ENCODE data around the gene SV2B. TPM values are rescaled to one million over a fixed set of nuclear protein-coding genes. Genes with fewer than 3 reads are reported as not detected.

Gene SV2B
- total RNA-seq, 1 experiment from 2014 or later, result not detected

DNA sequence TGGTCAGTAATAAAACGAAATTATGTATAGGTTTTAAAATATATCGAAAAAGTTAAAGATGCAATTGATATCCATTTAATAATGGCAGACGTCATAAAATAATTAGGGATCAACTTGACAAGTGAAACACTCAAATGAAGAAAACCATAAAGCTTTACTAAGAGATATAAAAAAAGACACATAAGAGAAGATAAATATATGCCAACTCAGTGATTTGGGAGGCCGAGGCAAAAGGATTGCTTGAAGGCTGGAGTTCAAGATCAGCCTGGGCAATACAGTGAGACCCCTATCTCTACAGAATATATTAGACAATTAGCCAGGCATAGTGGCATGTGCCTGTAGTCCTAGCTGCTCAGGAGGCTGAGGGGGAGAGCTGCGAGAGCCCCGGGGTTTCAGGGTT lies 190.5 kb downstream of the SV2B start:
- no TSS peak for BruUV-seq (replicated peaks)

DNA sequence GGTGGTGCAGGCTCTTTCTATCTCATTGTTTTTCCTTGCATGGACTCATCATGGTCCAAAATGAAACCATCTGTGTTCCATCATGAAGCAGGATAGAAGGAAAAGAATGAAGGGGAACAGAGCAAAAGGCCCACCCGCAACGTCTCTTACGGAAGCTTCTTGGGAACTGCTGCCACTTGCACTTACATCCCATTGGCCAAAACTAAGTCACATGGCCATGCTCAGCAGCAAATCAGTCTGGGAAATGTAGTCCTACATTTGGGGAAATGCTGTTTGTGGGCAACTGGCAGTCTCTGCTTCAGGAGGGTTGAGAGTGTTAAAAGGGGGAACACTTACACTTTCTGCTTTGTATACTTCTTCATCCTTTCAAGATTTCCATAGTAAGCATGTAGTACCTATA lies 191.6 kb downstream of the SV2B start:
- Histone ChIP-seq H3K27me3 (ENCODE audit: insufficient read depth, low read depth) (peaks cover 66% of the 10 kb centered on the region), H4K20me1 (ENCODE audit: insufficient read depth) (no peaks in the 10 kb centered on the region), H3K36me3 (ENCODE audit: low read depth) (no peaks in the 10 kb centered on the region), H3K4me3 (no peak overlapping the region), H3K9me2 (ENCODE audit: insufficient read depth) (no peaks in the 10 kb centered on the region), H3K27ac (no peak overlapping the region), H2AFZ (no peak overlapping the region), H3K4me1 (replicated peaks; ENCODE audit: insufficient read depth) (no peaks in the 10 kb centered on the region), H3K4me2 (no peak overlapping the region), H3K79me2 (ENCODE audit: low read depth) (no peaks in the 10 kb centered on the region), H3F3A (ENCODE audit: insufficient read depth, low read depth) (no peaks in the 10 kb centered on the region), H3K9me3 (ENCODE audit: insufficient read depth, low read depth) (no peaks in the 10 kb centered on the region)
- ChIA-PET POLR2A (ENCODE audit: unreplicated experiment) (no interaction called here), CTCF (no interaction called here)
- DNase-seq, result no peak
- no TSS peak for BruUV-seq (replicated peaks)
- intact Hi-C loops (cut with micrococcal nuclease; ENCODE audit: unreplicated experiment), result no loop called here
- TF ChIP-seq EZH2 (IDR thresholded peaks at IDR 0.05; ENCODE audit: low read depth), result no peak
- TF ChIP-seq, protein P1, sequence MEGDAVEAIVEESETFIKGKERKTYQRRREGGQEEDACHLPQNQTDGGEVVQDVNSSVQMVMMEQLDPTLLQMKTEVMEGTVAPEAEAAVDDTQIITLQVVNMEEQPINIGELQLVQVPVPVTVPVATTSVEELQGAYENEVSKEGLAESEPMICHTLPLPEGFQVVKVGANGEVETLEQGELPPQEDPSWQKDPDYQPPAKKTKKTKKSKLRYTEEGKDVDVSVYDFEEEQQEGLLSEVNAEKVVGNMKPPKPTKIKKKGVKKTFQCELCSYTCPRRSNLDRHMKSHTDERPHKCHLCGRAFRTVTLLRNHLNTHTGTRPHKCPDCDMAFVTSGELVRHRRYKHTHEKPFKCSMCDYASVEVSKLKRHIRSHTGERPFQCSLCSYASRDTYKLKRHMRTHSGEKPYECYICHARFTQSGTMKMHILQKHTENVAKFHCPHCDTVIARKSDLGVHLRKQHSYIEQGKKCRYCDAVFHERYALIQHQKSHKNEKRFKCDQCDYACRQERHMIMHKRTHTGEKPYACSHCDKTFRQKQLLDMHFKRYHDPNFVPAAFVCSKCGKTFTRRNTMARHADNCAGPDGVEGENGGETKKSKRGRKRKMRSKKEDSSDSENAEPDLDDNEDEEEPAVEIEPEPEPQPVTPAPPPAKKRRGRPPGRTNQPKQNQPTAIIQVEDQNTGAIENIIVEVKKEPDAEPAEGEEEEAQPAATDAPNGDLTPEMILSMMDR (conservative IDR thresholded peaks at IDR 0.05), result no peak

More for the DNA sequence above, 190.5 kb downstream of the SV2B start:
- no peaks in the 10 kb centered on the region for H3K36me3 ChIP-seq (ENCODE audit: low read depth)
- H3K79me2 ChIP-seq (ENCODE audit: low read depth), result no peaks in the 10 kb centered on the region
- POLR2A ChIA-PET (ENCODE audit: unreplicated experiment), result no interaction called here
- H3K9me3 ChIP-seq (ENCODE audit: insufficient read depth, low read depth), result no peaks in the 10 kb centered on the region
- H3F3A ChIP-seq (ENCODE audit: insufficient read depth, low read depth), result no peaks in the 10 kb centered on the region
- TF ChIP-seq, protein P1 (conservative IDR thresholded peaks at IDR 0.05), result no peak
- no peak for TF ChIP-seq EZH2 (IDR thresholded peaks at IDR 0.05; ENCODE audit: low read depth)
- no peak overlapping the region for H3K4me2 ChIP-seq
- no peak for DNase-seq
- H3K9me2 ChIP-seq (ENCODE audit: insufficient read depth), result no peaks in the 10 kb centered on the region
- intact Hi-C loops (cut with micrococcal nuclease; ENCODE audit: unreplicated experiment), result no loop called here
- H3K27ac ChIP-seq, result no peak overlapping the region
- H3K4me3 ChIP-seq, result no peak overlapping the region
- H4K20me1 ChIP-seq (ENCODE audit: insufficient read depth), result no peaks in the 10 kb centered on the region
- peaks cover 67% of the 10 kb centered on the region for H3K27me3 ChIP-seq (ENCODE audit: insufficient read depth, low read depth)
- no peaks in the 10 kb centered on the region for H3K4me1 ChIP-seq (replicated peaks; ENCODE audit: insufficient read depth)
- CTCF ChIA-PET, result no interaction called here
- no peak overlapping the region for H2AFZ ChIP-seq

DNA sequence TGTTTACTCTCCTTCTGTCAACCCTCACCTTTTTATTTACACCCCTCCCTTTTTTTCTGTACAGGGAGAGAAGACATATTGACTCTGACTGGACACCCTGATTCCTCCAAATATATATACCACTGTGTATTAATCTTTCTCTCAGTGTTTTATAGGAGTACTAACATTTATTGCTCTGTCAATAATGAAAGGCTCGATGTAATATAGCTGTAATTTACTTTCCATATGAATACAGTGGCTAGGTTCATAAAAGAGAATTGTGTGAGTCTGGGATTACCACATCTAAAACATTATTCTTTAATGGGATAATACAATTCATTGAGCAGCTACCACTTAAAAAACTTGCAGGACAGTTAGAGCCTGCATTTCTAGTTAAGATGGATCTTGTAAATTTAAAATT lies 194.3 kb downstream of the SV2B start:
- TF ChIP-seq EZH2 (IDR thresholded peaks at IDR 0.05; ENCODE audit: low read depth), result no peak
- TF ChIP-seq, protein P1 (conservative IDR thresholded peaks at IDR 0.05), result no peak
- no TSS peak for BruUV-seq (replicated peaks)
- H3K9me2 ChIP-seq (ENCODE audit: insufficient read depth), result no peaks in the 10 kb centered on the region
- POLR2A ChIA-PET (ENCODE audit: unreplicated experiment), result no interaction called here
- no peak overlapping the region for H2AFZ ChIP-seq
- CTCF ChIA-PET, result no interaction called here
- H3F3A ChIP-seq (ENCODE audit: insufficient read depth, low read depth), result no peaks in the 10 kb centered on the region
- DNase-seq, result no peak
- intact Hi-C loops (cut with micrococcal nuclease; ENCODE audit: unreplicated experiment), result no loop called here
- no peaks in the 10 kb centered on the region for H3K36me3 ChIP-seq (ENCODE audit: low read depth)
- H4K20me1 ChIP-seq (ENCODE audit: insufficient read depth), result no peaks in the 10 kb centered on the region
- H3K27me3 ChIP-seq (ENCODE audit: insufficient read depth, low read depth), result peaks cover 60% of the 10 kb centered on the region
- H3K9me3 ChIP-seq (ENCODE audit: insufficient read depth, low read depth), result no peaks in the 10 kb centered on the region
- H3K4me3 ChIP-seq, result no peak overlapping the region
- H3K27ac ChIP-seq, result no peak overlapping the region
- H3K4me2 ChIP-seq, result no peak overlapping the region
- H3K4me1 ChIP-seq (replicated peaks; ENCODE audit: insufficient read depth), result no peaks in the 10 kb centered on the region
- no peaks in the 10 kb centered on the region for H3K79me2 ChIP-seq (ENCODE audit: low read depth)
